ENCODE data around the gene HSPH1. TPM values are rescaled to one million over a fixed set of nuclear protein-coding genes. Genes with fewer than 3 reads are reported as not detected.

Gene HSPH1
- total RNA-seq, result 31.8 and 35.1 TPM in 2 replicates

DNA sequence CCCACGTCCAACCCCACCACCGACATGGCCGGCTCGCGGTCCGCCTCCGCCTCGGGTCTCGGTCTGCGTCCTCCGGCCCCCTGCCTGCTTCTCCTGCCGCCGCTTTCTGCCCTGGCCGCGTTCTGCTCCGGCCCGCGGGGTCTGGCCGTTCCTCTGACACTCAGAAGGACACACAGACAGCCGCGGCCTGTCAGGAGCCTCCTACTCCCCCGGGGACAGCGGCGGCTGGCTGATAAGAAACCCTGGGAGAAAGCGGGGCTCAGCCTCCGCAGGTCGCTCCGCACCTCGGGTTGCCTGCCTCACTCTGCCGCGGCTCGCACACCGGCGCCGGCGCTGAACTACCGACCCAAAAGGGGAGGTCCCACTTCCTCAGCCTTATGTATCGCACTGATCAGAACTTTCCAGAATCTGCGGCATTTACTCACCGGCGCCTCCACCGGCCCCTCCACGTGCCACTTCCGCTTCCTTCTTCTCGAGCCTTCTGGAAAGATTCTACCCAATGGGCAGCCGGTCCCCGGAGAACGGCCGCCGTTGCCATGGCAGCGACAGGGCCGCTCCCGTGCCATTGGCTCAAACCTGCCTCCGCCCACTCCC lies at the start of gene HSPH1:
TSS of gene HSPH1 (minus strand) at position 348 of the 594 bp plus-strand sequence. CDS start at position 26, 322 bp downstream.

DNA sequence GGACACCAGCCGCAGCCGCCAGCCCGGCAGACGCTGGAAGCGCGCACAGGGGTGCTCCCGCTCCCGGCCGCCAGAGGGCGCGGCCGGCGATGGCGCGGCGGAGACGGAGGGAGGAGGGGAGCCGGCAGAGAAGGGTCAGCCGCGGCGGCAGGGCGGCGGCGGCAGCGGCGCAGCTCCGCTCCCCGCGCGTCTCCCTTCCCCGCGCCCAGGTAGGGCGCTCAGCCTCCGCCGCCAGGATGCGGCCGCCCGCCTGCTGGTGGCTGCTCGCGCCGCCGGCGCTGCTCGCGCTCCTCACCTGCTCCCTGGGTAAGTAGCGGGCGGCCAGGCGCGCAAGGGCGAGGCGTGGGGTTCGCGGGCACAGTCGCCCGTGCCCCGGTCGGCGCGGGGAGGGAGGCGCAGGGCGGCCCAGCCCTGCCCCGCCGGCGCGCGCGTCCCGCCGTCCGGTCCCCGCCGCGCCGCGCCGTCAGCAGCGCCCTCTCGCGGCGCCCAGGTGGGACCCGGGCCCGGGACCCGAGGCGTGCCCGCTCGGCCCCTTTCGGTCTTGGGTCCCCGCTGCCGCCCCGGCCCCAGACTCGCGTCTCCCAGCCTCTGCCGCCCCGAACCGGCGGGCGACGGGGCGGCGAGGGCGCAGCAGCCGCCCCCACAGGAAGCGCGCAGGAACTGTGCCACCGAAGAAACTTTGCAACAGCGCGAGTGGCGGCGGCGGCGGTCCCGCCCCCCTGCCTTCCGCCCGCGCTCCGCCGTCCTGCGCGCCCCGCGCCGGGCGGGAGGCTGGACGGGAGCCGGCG lies 38.3 kb upstream of the HSPH1 start, which contains the start of gene B3GLCT:
TSS of gene B3GLCT (plus strand) at position 127 of the 788 bp plus-strand sequence. CDS start at position 237, 110 bp downstream.

Other genes starting within 250 kb of the HSPH1 start
- not detected in 2 replicates for gene TEX26, start 229.2 kb downstream of the HSPH1 start, total RNA-seq
- 12.6 and 20.8 TPM in 2 replicates for gene B3GLCT, start 38.1 kb upstream of the HSPH1 start, total RNA-seq

All from placental epithelial cell (primary cell).